ENCODE data around the gene CTDP1. TPM values are rescaled to one million over a fixed set of nuclear protein-coding genes. Genes with fewer than 3 reads are reported as not detected.

The CTDP1 gene
- total RNA-seq, 1 donor from 2014 or later, result 23.3 TPM

GRCh38 chr18:79733135-79733701, 53.6 kb downstream of the CTDP1 start:
- Histone ChIP-seq H3K27ac (no peak overlapping the region), H3K9me3 (no peaks in the 10 kb centered on the region), H3K4me1 (no peaks in the 10 kb centered on the region), H3K36me3 (peaks cover 4 to 70% of the 10 kb centered on the region in 2 donors), H3K27me3 (no peaks in the 10 kb centered on the region), H3K4me3 (no peak overlapping the region)
- intact Hi-C loops (cut with DNase I), result no loop called here
- TF ChIP-seq CTCF (IDR thresholded peaks at IDR 0.05) (no peak), POLR2A (IDR thresholded peaks at IDR 0.05) (no peak), POLR2AphosphoS5 (IDR thresholded peaks at IDR 0.05; ENCODE audit: insufficient read depth in 1 of 2, low read depth in 1 of 2) (no peak)
- no peak for DNase-seq (ENCODE audit: extremely low spot score in 2 of 2)

GRCh38 chr18:79733986-79734770, 54.6 kb downstream of the CTDP1 start:
- Histone ChIP-seq H3K4me3 (no peak overlapping the region), H3K4me1 (no peaks in the 10 kb centered on the region), H3K9me3 (no peaks in the 10 kb centered on the region), H3K36me3 (peaks cover 4 to 70% of the 10 kb centered on the region in 2 donors), H3K27ac (no peak overlapping the region), H3K27me3 (no peaks in the 10 kb centered on the region)
- DNase-seq (ENCODE audit: extremely low spot score in 2 of 2), result no peak
- TF ChIP-seq POLR2AphosphoS5 (IDR thresholded peaks at IDR 0.05; ENCODE audit: insufficient read depth in 1 of 2, low read depth in 1 of 2), result no peak
- no peak for TF ChIP-seq POLR2A (IDR thresholded peaks at IDR 0.05)
- no peak for TF ChIP-seq CTCF (IDR thresholded peaks at IDR 0.05)
- intact Hi-C loops (cut with DNase I), result no loop called here

GRCh38 chr18:79735071-79735980, 55.7 kb downstream of the CTDP1 start:
- Histone ChIP-seq H3K9me3 (no peaks in the 10 kb centered on the region), H3K36me3 (peaks cover 4 to 62% of the 10 kb centered on the region in 2 donors), H3K4me1 (no peaks in the 10 kb centered on the region), H3K27me3 (no peaks in the 10 kb centered on the region), H3K4me3 (no peak overlapping the region), H3K27ac (no peak overlapping the region)
- no peak for DNase-seq (ENCODE audit: extremely low spot score in 2 of 2)
- TF ChIP-seq POLR2AphosphoS5 (IDR thresholded peaks at IDR 0.05; ENCODE audit: insufficient read depth in 1 of 2, low read depth in 1 of 2) (no peak), CTCF (IDR thresholded peaks at IDR 0.05) (no peak), POLR2A (IDR thresholded peaks at IDR 0.05) (no peak)
- intact Hi-C loops (cut with DNase I), result no loop called here

GRCh38 chr18:79736230-79736629, 56.6 kb downstream of the CTDP1 start:
- H3K9me3 ChIP-seq, result no peaks in the 10 kb centered on the region
- no peak for TF ChIP-seq POLR2A (IDR thresholded peaks at IDR 0.05)
- no peak for TF ChIP-seq POLR2AphosphoS5 (IDR thresholded peaks at IDR 0.05; ENCODE audit: insufficient read depth in 1 of 2, low read depth in 1 of 2)
- no peak for TF ChIP-seq CTCF (IDR thresholded peaks at IDR 0.05)
- H3K4me3 ChIP-seq, result no peak overlapping the region
- H3K27me3 ChIP-seq, result no peaks in the 10 kb centered on the region
- peaks cover 0 to 63% of the 10 kb centered on the region in 2 donors for H3K36me3 ChIP-seq
- intact Hi-C loops (cut with DNase I), result no loop called here
- H3K4me1 ChIP-seq, result no peaks in the 10 kb centered on the region
- no peak overlapping the region for H3K27ac ChIP-seq
- DNase-seq (ENCODE audit: extremely low spot score in 2 of 2), result no peak
